Measurements from ENCODE around the gene PPIL4. TPM values are rescaled to one million over a fixed set of nuclear protein-coding genes. Genes with fewer than 3 reads are reported as not detected.

PPIL4 gene
- total and polyA plus RNA-seq, 11 donors, result 10.9 to 22.9 (median 16.0) TPM

DNA sequence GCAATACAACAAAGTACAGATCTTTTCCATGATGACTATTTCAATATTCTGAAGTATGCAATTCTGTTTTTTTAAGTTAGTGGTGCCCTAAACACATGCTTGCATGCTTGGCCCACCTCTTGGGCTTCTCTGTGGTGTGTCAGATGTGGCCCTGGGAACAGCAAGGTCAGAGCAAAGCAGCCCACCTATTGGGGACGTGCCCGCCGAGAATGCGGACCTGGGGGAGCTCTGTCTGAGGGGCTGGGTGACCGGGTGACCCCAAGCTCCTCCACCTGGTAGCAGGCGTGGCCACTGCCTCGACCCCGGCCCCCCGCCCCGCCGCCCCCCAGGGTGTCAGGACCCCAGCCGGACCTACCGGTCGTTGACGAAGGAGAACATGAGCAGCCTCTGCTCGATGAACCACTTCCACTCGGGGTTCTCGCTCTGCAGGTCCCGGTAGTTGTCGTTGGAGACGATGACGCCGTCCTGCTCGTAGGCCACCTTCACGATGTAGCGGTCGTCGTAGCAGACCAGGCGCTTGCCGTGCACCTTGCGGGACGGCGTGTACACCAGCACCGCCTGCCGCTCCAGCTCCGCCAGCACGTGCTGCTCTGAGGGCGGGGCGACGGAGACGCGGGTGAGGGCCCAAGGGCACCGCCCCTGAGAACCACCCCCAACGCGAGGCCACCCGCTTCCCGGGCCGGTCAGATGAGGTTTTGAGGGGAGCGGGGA lies 89.4 kb downstream of the PPIL4 start:
- H3K36me3 ChIP-seq, result peaks cover 0 to 27% (median 0%) of the 10 kb centered on the region in 9 donors
- no peaks in the 10 kb centered on the region for H3K9me3 ChIP-seq
- TF ChIP-seq, protein P1, sequence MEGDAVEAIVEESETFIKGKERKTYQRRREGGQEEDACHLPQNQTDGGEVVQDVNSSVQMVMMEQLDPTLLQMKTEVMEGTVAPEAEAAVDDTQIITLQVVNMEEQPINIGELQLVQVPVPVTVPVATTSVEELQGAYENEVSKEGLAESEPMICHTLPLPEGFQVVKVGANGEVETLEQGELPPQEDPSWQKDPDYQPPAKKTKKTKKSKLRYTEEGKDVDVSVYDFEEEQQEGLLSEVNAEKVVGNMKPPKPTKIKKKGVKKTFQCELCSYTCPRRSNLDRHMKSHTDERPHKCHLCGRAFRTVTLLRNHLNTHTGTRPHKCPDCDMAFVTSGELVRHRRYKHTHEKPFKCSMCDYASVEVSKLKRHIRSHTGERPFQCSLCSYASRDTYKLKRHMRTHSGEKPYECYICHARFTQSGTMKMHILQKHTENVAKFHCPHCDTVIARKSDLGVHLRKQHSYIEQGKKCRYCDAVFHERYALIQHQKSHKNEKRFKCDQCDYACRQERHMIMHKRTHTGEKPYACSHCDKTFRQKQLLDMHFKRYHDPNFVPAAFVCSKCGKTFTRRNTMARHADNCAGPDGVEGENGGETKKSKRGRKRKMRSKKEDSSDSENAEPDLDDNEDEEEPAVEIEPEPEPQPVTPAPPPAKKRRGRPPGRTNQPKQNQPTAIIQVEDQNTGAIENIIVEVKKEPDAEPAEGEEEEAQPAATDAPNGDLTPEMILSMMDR (IDR thresholded peaks at IDR 0.05), result no peak
- no peak for TF ChIP-seq POLR2A (IDR thresholded peaks at IDR 0.05)
- DNase-seq (no peak), ATAC-seq (no peak)
- WGBS, 4 donors, result 82 to 96% (median 88%) methylated on average over 36 to 49 of the region's 49 CpGs
- peaks cover 0 to 21% (median 0%) of the 10 kb centered on the region in 9 donors for H3K27me3 ChIP-seq
- H3K27ac ChIP-seq, result no peak overlapping the region
- intact Hi-C loops (cut with DNase I), result loop anchor here in 4 of 10 donors (5.0 to 10.0 kb wide), 2 partner anchors 58 to 61 kb away; no protein-coding TSS in a partner anchor
- peaks cover 4 to 51% (median 38%) of the 10 kb centered on the region in 12 donors for H3K4me1 ChIP-seq
- no peak overlapping the region for H3K4me3 ChIP-seq

DNA sequence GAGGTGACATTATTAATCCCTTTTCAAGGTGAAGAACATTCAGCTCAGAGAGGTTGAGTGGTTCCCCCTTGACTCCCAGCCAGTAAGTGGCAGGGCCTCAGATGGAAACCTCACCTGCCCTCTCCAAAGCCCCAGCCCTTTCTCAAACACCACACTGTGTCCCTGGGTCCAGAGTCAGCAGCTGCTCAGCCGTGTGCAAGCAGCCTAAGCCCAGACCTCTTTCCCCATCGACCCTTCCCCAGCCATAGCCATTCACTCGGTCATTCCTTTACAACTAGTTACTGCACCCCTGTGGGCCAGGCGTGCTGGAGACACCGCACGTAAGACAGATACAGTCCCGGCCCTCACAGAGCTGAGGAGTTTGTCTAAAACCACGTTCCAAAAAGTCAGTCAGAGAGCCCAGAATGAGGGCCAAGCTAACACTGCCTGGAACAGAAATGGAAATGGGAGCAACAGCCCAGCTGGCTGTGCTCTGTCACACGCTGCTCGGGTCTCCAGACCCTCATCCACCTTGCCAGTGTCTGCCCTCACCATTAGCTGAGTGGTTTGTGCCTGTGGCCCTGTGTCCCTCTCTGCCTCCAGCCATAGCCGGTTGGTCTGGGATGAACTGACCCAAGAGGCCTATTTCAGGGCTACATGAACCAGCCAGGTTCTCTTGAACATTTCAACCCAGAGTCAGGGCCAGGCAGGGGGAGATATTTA lies 90.7 kb downstream of the PPIL4 start:
- H3K36me3 ChIP-seq, result peaks cover 0 to 25% (median 0%) of the 10 kb centered on the region in 9 donors
- no peaks in the 10 kb centered on the region for H3K9me3 ChIP-seq
- peak overlapping the region; percentile 51 to 91 (median 80) for H3K27ac ChIP-seq
- peak in 1 of 5 donors; percentile 45 for DNase-seq
- TF ChIP-seq, protein P1 (IDR thresholded peaks at IDR 0.05), result no peak
- no peak for TF ChIP-seq POLR2A (IDR thresholded peaks at IDR 0.05)
- peaks cover 0 to 33% (median 5%) of the 10 kb centered on the region in 9 donors for H3K27me3 ChIP-seq
- H3K4me3 ChIP-seq, result peak overlapping the region in 1 of 12 donors; percentile 29
- intact Hi-C loops (cut with DNase I), result loop anchor here in 5 of 10 donors (2.0 to 10.0 kb wide), 3 partner anchors 30 to 62 kb away; partner anchors contain the start of gene ZC3H12D (in 1 of the 5)
- ATAC-seq, result peak; percentile 21 to 27 (median 22)
- H3K4me1 ChIP-seq, result peaks cover 4 to 63% (median 50%) of the 10 kb centered on the region in 12 donors
- WGBS, 4 donors, result 54 to 63% (median 59%) methylated on average over 11 of the region's 11 CpGs

Other genes starting within 250 kb of the PPIL4 start
- 10 to 100 TPM; 49.0 to 95.5 (median 55.5) TPM for gene TAB2, start 228.3 kb downstream of the PPIL4 start, total RNA-seq
- 10 to 100 TPM; 19.1 to 52.8 TPM for gene TAB2, start 228.3 kb downstream of the PPIL4 start, polyA plus RNA-seq
- gene SUMO4, start 145.8 kb downstream of the PPIL4 start, total RNA-seq, result 1 to 10 TPM in 1 of 9 donors, under 1 TPM in 7, not detected in 1; 0.26 to 1.5 (median 0.58) TPM
- under 1 TPM in 1 of 2 donors, not detected in 1; 0.50 TPM for gene SUMO4, start 145.8 kb downstream of the PPIL4 start, polyA plus RNA-seq
- 1 to 10 TPM in 2 of 9 donors, under 1 TPM in 7; 0.14 to 3.0 (median 0.47) TPM for gene ZC3H12D, start 61.0 kb downstream of the PPIL4 start, total RNA-seq
- under 1 TPM; 0.19 to 0.23 TPM for gene ZC3H12D, start 61.0 kb downstream of the PPIL4 start, polyA plus RNA-seq
- gene GINM1, start 20.3 kb upstream of the PPIL4 start, total RNA-seq, result 10 to 100 TPM; 42.4 to 60.5 (median 52.7) TPM
- gene GINM1, start 20.3 kb upstream of the PPIL4 start, polyA plus RNA-seq, result 10 to 100 TPM; 25.3 to 48.5 TPM
- 10 to 100 TPM in 7 of 9 donors, 1 to 10 TPM in 2; 9.6 to 19.3 (median 12.6) TPM for gene KATNA1, start 102.7 kb upstream of the PPIL4 start, total RNA-seq
- 10 to 100 TPM in 1 of 2 donors, 1 to 10 TPM in 1; 5.6 to 14.7 TPM for gene KATNA1, start 102.7 kb upstream of the PPIL4 start, polyA plus RNA-seq
- gene LATS1, start 172.1 kb upstream of the PPIL4 start, total RNA-seq, result 10 to 100 TPM in 7 of 9 donors, 1 to 10 TPM in 2; 9.4 to 18.5 (median 10.9) TPM
- 1 to 10 TPM; 5.3 TPM for gene LATS1, start 172.1 kb upstream of the PPIL4 start, polyA plus RNA-seq
- gene NUP43, start 200.5 kb upstream of the PPIL4 start, total RNA-seq, result 10 to 100 TPM; 14.5 to 32.9 (median 27.2) TPM
- 10 to 100 TPM; 12.2 to 17.4 TPM for gene NUP43, start 200.5 kb upstream of the PPIL4 start, polyA plus RNA-seq
- 100 to 1,000 TPM; 128 to 186 (median 164) TPM for gene PCMT1, start 203.7 kb upstream of the PPIL4 start, total RNA-seq
- gene PCMT1, start 203.7 kb upstream of the PPIL4 start, polyA plus RNA-seq, result 100 to 1,000 TPM in 1 of 2 donors, 10 to 100 TPM in 1; 72.2 to 243 TPM

Data from heart left ventricle (tissue), 16 donors.